Body of pancreas (tissue), 4 donors: ENCODE data around the gene L3MBTL2. TPM values are rescaled to one million over a fixed set of nuclear protein-coding genes. Genes with fewer than 3 reads are reported as not detected.

Experiments used
- ATAC-seq: fragments of 150-250 bp; one replicate; pipeline ENCODE4 v1.9.1; 2016
- DNase-seq, 4 donors: peaks; one replicate each; pipeline ENCODE4 v3.0.0-alpha.2; 2019
- H3K27ac ChIP-seq, 4 donors: fragments of 200-600 bp; sonication (generic); 1 replicate in 3 of 4; 2 replicates in 1 of 4; pipeline versions ENCODE4 v1.5.1 to v1.6.1; 2016 to 2019; ENCODE audit warnings: mild to moderate bottlenecking in 1 of 4, mixed read lengths in 1 of 4, moderate library complexity in 1 of 4
- H3K27me3 ChIP-seq, 2 donors: fragments of 200-600 bp; sonication (generic); one replicate each; pipeline ENCODE4 v1.6.0; 2016; ENCODE audit warnings: mild to moderate bottlenecking in 1 of 2
- H3K36me3 ChIP-seq, 2 donors: fragments of 200-600 bp; sonication (generic); replicated peaks in 1 of 2; 2 replicates each; pipeline ENCODE4 v1.5.1; 2016; ENCODE audit warnings: low read depth in 2 of 2; ENCODE audit not compliant: insufficient read depth in 1 of 2
- H3K4me1 ChIP-seq: fragments of 200-600 bp; sonication (generic); one replicate; pipeline ENCODE4 v1.6.0; 2016
- H3K4me3 ChIP-seq, 2 donors: fragments of 200-600 bp; sonication (generic); 1 replicate in 1 of 2; 2 replicates in 1 of 2; pipeline ENCODE4 v1.5.1; 2016 to 2019
- H3K9me3 ChIP-seq, 3 donors: fragments of 200-600 bp; sonication (generic); 1 replicate in 2 of 3; 2 replicates in 1 of 3; pipeline ENCODE4 v1.5.1; 2016
- POLR2A ChIP-seq, 3 donors: fragments of 450-650 bp; IDR thresholded peaks; one replicate each; pipeline ENCODE4 v1.6.1; 2016; ENCODE audit warnings: antibody characterized with exemption in 3 of 3, mild to moderate bottlenecking in 2 of 3
- WGBS, 2 donors: methylation state at CpG; one replicate each; pipeline ENCODE4 v1.1.5; 2017; 5-methylcytosine and 5-hydroxymethylcytosine counted together
- intact Hi-C: fragments of 100-400 bp; cut with DNase I; formaldehyde crosslinking; loops from one replicate; pipeline ENCODE4 v1.15.1; 2023
- total RNA-seq, 2 donors: library from RNA; depleted of rRNA; stranded (reverse); fragments of >200 nt; gene quantifications; one replicate each; pipeline ENCODE4 v1.1.0, GENCODE V29; 2016
- TF ChIP-seq, protein P1 (sequence below), 7 experiments: fragments of 450-650 bp in 4 of 7; fragments of 200-600 bp in 3 of 7; sonication (generic) in 3 of 7; IDR thresholded peaks; one replicate each; pipeline ENCODE4 v1.5.1; 2016 to 2019; ENCODE audit warnings: antibody characterized with exemption in 7 of 7

Gene L3MBTL2
- total RNA-seq, 2 donors from 2014 or later: 5.7 to 21.1 TPM

- Histone ChIP-seq H3K36me3 (peaks cover 13 to 25% of the 10 kb centered on the region in 2 donors), H3K9me3 (no peaks in the 10 kb centered on the region), H3K27ac (no peak overlapping the region), H3K4me3 (no peak overlapping the region), H3K27me3 (no peaks in the 10 kb centered on the region), H3K4me1 (no peaks in the 10 kb centered on the region)
- intact Hi-C loops: no loop called here
- DNase-seq (no peak), ATAC-seq (no peak)
- WGBS, 2 donors: 75 to 89% methylated on average over 14 to 15 of the region's 15 CpGs
- TF ChIP-seq, protein P1, sequence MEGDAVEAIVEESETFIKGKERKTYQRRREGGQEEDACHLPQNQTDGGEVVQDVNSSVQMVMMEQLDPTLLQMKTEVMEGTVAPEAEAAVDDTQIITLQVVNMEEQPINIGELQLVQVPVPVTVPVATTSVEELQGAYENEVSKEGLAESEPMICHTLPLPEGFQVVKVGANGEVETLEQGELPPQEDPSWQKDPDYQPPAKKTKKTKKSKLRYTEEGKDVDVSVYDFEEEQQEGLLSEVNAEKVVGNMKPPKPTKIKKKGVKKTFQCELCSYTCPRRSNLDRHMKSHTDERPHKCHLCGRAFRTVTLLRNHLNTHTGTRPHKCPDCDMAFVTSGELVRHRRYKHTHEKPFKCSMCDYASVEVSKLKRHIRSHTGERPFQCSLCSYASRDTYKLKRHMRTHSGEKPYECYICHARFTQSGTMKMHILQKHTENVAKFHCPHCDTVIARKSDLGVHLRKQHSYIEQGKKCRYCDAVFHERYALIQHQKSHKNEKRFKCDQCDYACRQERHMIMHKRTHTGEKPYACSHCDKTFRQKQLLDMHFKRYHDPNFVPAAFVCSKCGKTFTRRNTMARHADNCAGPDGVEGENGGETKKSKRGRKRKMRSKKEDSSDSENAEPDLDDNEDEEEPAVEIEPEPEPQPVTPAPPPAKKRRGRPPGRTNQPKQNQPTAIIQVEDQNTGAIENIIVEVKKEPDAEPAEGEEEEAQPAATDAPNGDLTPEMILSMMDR (IDR thresholded peaks at IDR 0.05): no peak
- TF ChIP-seq POLR2A (IDR thresholded peaks at IDR 0.05): no peak
Measured at GRCh38 chr22:41181349-41182241, 23.5 kb upstream of the L3MBTL2 start.

DNA sequence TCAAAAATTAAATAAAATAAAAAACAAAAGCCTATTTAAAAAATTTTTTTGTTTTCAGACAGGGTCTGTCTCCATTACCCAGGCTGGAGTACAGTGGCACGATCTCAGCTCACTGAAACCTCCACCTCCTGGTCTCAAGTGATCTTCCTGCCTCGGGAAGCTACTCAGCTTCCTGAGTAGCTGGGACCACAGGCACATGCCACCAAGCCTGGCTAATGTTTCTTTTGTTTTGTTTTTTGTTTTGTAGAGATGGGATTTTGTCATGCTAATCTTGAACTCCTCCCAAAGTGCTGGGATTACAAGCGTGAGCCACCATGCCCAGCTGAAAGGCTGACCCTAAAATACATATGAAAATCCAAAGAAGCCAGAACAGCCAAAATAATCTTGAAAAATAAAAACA is 20.4 kb upstream of the L3MBTL2 start:
- peaks cover 0 to 3% of the 10 kb centered on the region in 2 donors for H3K36me3 ChIP-seq
- no peaks in the 10 kb centered on the region for H3K9me3 ChIP-seq
- H3K4me3 ChIP-seq: no peak overlapping the region
- no peak for ATAC-seq
- H3K27ac ChIP-seq: no peak overlapping the region
- no peak for TF ChIP-seq POLR2A (IDR thresholded peaks at IDR 0.05)
- TF ChIP-seq, protein P1 (IDR thresholded peaks at IDR 0.05): no peak
- no peaks in the 10 kb centered on the region for H3K4me1 ChIP-seq
- no peaks in the 10 kb centered on the region for H3K27me3 ChIP-seq
- intact Hi-C loops: no loop called here
- WGBS, 2 donors: 60 to 69% methylated on average over 3 of the region's 3 CpGs
- no peak for DNase-seq

GRCh38 chr22:41191467-41191866 is 13.6 kb upstream of the L3MBTL2 start:
- DNase-seq (no peak), ATAC-seq (no peak)
- no peak overlapping the region for H3K4me3 ChIP-seq
- H3K9me3 ChIP-seq: no peaks in the 10 kb centered on the region
- TF ChIP-seq, protein P1 (IDR thresholded peaks at IDR 0.05): no peak
- TF ChIP-seq POLR2A (IDR thresholded peaks at IDR 0.05): no peak
- H3K27ac ChIP-seq: no peak overlapping the region
- 11 to 62% methylated on average over 1 to 2 of the region's 2 CpGs for WGBS, 2 donors
- peaks cover under 1% of the 10 kb centered on the region for H3K4me1 ChIP-seq
- intact Hi-C loops: no loop called here
- no peaks in the 10 kb centered on the region for H3K36me3 ChIP-seq
- no peaks in the 10 kb centered on the region for H3K27me3 ChIP-seq

GRCh38 chr22:41193829-41194228 is 11.3 kb upstream of the L3MBTL2 start:
- H3K36me3 ChIP-seq: no peaks in the 10 kb centered on the region
- DNase-seq: no peak
- no peaks in the 10 kb centered on the region for H3K9me3 ChIP-seq
- H3K4me1 ChIP-seq: peaks cover 16% of the 10 kb centered on the region
- no peak for ATAC-seq
- no peak overlapping the region for H3K27ac ChIP-seq
- no peaks in the 10 kb centered on the region for H3K27me3 ChIP-seq
- intact Hi-C loops: no loop called here
- TF ChIP-seq POLR2A (IDR thresholded peaks at IDR 0.05): no peak
- TF ChIP-seq, protein P1 (IDR thresholded peaks at IDR 0.05): no peak
- WGBS, 2 donors: 81 to 91% methylated on average over 4 to 6 of the region's 6 CpGs
- H3K4me3 ChIP-seq: no peak overlapping the region
